ENCODE results near the gene EBLN1. TPM values are rescaled to one million over a fixed set of nuclear protein-coding genes. Genes with fewer than 3 reads are reported as not detected.

The EBLN1 gene
- polyA plus RNA-seq = not detected
- long read RNA-seq, donor 1 = 0 reads
- long read RNA-seq, donor 2 = 0 reads
- long read RNA-seq, donor 3 = 0 reads
- long read RNA-seq, donor 4 = 0 reads
- long read RNA-seq, donor 5 = 0 reads
- long read RNA-seq, donor 6 = 0 reads
- long read RNA-seq, donor 7 = 0 reads
- long read RNA-seq, donor 8 = 0 reads
- long read RNA-seq, donor 9 = 0 reads
- long read RNA-seq, donor 10 = 0 reads

GRCh38 chr10:22217842-22218241, at the start of gene EBLN1:
EBLN1 (minus strand) TSS chr10:22218015; CDS start chr10:22209983, 8,032 bp downstream.
- H3K36me3 ChIP-seq (ENCODE audit: control insufficient read depth in 3 of 3, insufficient read depth in 2 of 3, low read depth in 1 of 3, low read length in 3 of 3) = no peaks in the 10 kb centered on the region
- H3K27ac ChIP-seq (ENCODE audit: low read depth in 1 of 3, low read length in 2 of 3) = no peak within 1 kb of the TSS
- no peaks in the 10 kb centered on the region for H3K9me3 ChIP-seq (ENCODE audit: control insufficient read depth in 2 of 2, insufficient read depth in 1 of 2, low read depth in 1 of 2, low read length in 1 of 2)
- DNase-seq = no peak
- H3K4me3 ChIP-seq (ENCODE audit: low read depth in 1 of 3, low read length in 3 of 3) = no peak within 1 kb of the TSS
- no peak for FAIRE-seq
- no peaks in the 10 kb centered on the region for H3K4me1 ChIP-seq (ENCODE audit: control insufficient read depth in 3 of 3, insufficient read depth in 2 of 3, low read depth in 1 of 3, low read length in 2 of 3)
- 84 to 90% (median 86%) methylated on average over 7 of the region's 7 CpGs for WGBS, 3 donors
- no peaks in the 10 kb centered on the region for H3K27me3 ChIP-seq (ENCODE audit: control insufficient read depth in 3 of 3, insufficient read depth in 3 of 3, low read length in 3 of 3)

- Histone ChIP-seq H3K9me3 (ENCODE audit: control insufficient read depth in 2 of 2, insufficient read depth in 1 of 2, low read depth in 1 of 2, low read length in 1 of 2) (no peaks in the 10 kb centered on the region), H3K36me3 (ENCODE audit: control insufficient read depth in 3 of 3, insufficient read depth in 2 of 3, low read depth in 1 of 3, low read length in 3 of 3) (no peaks in the 10 kb centered on the region), H3K4me1 (ENCODE audit: control insufficient read depth in 3 of 3, insufficient read depth in 2 of 3, low read depth in 1 of 3, low read length in 2 of 3) (no peaks in the 10 kb centered on the region), H3K4me3 (ENCODE audit: low read depth in 1 of 3, low read length in 3 of 3) (no peak overlapping the region), H3K27me3 (ENCODE audit: control insufficient read depth in 3 of 3, insufficient read depth in 3 of 3, low read length in 3 of 3) (no peaks in the 10 kb centered on the region), H3K27ac (ENCODE audit: low read depth in 1 of 3, low read length in 2 of 3) (no peak overlapping the region)
- 91 to 94% (median 93%) methylated on average over 4 of the region's 4 CpGs for WGBS, 3 donors
- no peak for FAIRE-seq
- no peak for DNase-seq
Measured at GRCh38 chr10:22265839-22266537, 48.2 kb upstream of the EBLN1 start.

- no peaks in the 10 kb centered on the region for H3K9me3 ChIP-seq (ENCODE audit: control insufficient read depth in 2 of 2, insufficient read depth in 1 of 2, low read depth in 1 of 2, low read length in 1 of 2)
- DNase-seq (no peak), FAIRE-seq (no peak)
- 80 to 92% (median 81%) methylated on average over 2 of the region's 2 CpGs for WGBS, 3 donors
- H3K27me3 ChIP-seq (ENCODE audit: control insufficient read depth in 3 of 3, insufficient read depth in 3 of 3, low read length in 3 of 3) = peaks cover 0 to 11% (median 0%) of the 10 kb centered on the region in 3 donors
- no peaks in the 10 kb centered on the region for H3K4me1 ChIP-seq (ENCODE audit: control insufficient read depth in 3 of 3, insufficient read depth in 2 of 3, low read depth in 1 of 3, low read length in 2 of 3)
- H3K4me3 ChIP-seq (ENCODE audit: low read depth in 1 of 3, low read length in 3 of 3) = no peak overlapping the region
- H3K27ac ChIP-seq (ENCODE audit: low read depth in 1 of 3, low read length in 2 of 3) = no peak overlapping the region
- no peaks in the 10 kb centered on the region for H3K36me3 ChIP-seq (ENCODE audit: control insufficient read depth in 3 of 3, insufficient read depth in 2 of 3, low read depth in 1 of 3, low read length in 3 of 3)
Measured at GRCh38 chr10:22263106-22263505, 45.3 kb upstream of the EBLN1 start.

DNA sequence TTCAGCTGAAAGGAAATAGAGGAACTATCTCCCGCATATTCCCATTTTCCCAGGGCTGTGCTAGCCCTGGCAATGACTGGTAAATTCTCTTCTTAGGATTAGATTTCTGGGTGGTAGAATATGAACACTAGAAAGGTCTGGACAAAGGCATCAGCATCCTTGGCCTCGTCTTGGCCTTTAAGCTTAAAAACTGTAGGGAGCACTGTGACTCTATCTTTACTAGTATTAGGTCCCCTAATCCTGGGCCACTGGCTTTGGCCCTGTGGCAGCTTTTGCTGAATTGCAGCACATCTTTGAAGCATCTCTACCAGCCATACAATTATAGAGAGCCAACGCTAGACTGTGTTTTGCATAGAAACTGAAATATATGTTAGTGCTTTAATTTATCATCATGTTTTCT, 41.5 kb upstream of the EBLN1 start:
- Histone ChIP-seq H3K27me3 (ENCODE audit: control insufficient read depth in 3 of 3, insufficient read depth in 3 of 3, low read length in 3 of 3) (peaks cover 0 to 23% (median 0%) of the 10 kb centered on the region in 3 donors), H3K27ac (ENCODE audit: low read depth in 1 of 3, low read length in 2 of 3) (no peak overlapping the region), H3K4me3 (ENCODE audit: low read depth in 1 of 3, low read length in 3 of 3) (no peak overlapping the region), H3K36me3 (ENCODE audit: control insufficient read depth in 3 of 3, insufficient read depth in 2 of 3, low read depth in 1 of 3, low read length in 3 of 3) (no peaks in the 10 kb centered on the region), H3K4me1 (ENCODE audit: control insufficient read depth in 3 of 3, insufficient read depth in 2 of 3, low read depth in 1 of 3, low read length in 2 of 3) (no peaks in the 10 kb centered on the region), H3K9me3 (ENCODE audit: control insufficient read depth in 2 of 2, insufficient read depth in 1 of 2, low read depth in 1 of 2, low read length in 1 of 2) (no peaks in the 10 kb centered on the region)
- DNase-seq (no peak), FAIRE-seq (no peak)
- WGBS, 3 donors = 64 to 78% (median 68%) methylated on average over 3 of the region's 3 CpGs

DNA sequence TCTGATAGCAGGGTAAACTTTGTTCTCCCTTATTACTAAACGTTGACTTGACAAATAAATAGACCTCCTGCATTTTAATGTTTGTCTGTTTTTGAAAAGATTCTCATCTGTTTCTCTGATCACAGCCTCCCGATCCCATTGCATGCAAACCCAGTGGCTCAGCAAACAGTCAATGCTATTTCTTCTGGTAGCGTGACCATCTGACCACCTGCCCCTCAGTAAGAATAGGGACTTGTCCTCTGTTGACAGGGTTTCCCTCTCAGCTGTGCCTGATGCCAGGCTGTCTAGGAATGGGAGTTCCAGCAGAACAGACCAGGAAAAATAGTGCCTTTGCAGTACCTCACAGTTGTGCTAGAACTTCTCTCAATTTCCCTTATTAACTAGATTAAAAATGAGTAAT, 40.7 kb upstream of the EBLN1 start:
- Histone ChIP-seq H3K4me3 (ENCODE audit: low read depth in 1 of 3, low read length in 3 of 3) (no peak overlapping the region), H3K9me3 (ENCODE audit: control insufficient read depth in 2 of 2, insufficient read depth in 1 of 2, low read depth in 1 of 2, low read length in 1 of 2) (no peaks in the 10 kb centered on the region), H3K27ac (ENCODE audit: low read depth in 1 of 3, low read length in 2 of 3) (no peak overlapping the region), H3K36me3 (ENCODE audit: control insufficient read depth in 3 of 3, insufficient read depth in 2 of 3, low read depth in 1 of 3, low read length in 3 of 3) (no peaks in the 10 kb centered on the region), H3K27me3 (ENCODE audit: control insufficient read depth in 3 of 3, insufficient read depth in 3 of 3, low read length in 3 of 3) (peaks cover 0 to 27% (median 0%) of the 10 kb centered on the region in 3 donors), H3K4me1 (ENCODE audit: control insufficient read depth in 3 of 3, insufficient read depth in 2 of 3, low read depth in 1 of 3, low read length in 2 of 3) (no peaks in the 10 kb centered on the region)
- no peak for FAIRE-seq
- no peak for DNase-seq
- 60 to 75% (median 60%) methylated on average over 3 of the region's 3 CpGs for WGBS, 3 donors

DNA sequence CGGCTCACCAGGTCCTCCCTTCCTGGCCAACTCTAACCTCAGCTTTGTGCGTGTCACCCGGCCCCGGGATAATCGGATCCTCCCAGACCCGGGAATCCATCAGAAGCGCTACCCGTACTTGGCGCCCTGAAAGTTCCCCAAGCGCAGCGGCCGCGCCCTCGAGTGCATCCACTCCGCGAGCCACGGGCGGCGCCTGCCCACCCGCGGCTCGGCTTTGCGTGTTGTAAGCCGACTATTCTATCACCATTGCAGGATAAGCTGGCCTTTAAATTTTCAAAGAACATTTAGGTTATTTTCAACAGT, 35.7 kb upstream of the EBLN1 start:
- Histone ChIP-seq H3K27me3 (ENCODE audit: control insufficient read depth in 3 of 3, insufficient read depth in 3 of 3, low read length in 3 of 3) (peaks cover 0 to 51% (median 0%) of the 10 kb centered on the region in 3 donors), H3K36me3 (ENCODE audit: control insufficient read depth in 3 of 3, insufficient read depth in 2 of 3, low read depth in 1 of 3, low read length in 3 of 3) (no peaks in the 10 kb centered on the region), H3K4me1 (ENCODE audit: control insufficient read depth in 3 of 3, insufficient read depth in 2 of 3, low read depth in 1 of 3, low read length in 2 of 3) (peaks cover 0 to 5% (median 0%) of the 10 kb centered on the region in 3 donors), H3K4me3 (ENCODE audit: low read depth in 1 of 3, low read length in 3 of 3) (peak overlapping the region; percentile 60 to 80 (median 66)), H3K27ac (ENCODE audit: low read depth in 1 of 3, low read length in 2 of 3) (peak overlapping the region in 2 of 3 donors; percentile 90 to 97), H3K9me3 (ENCODE audit: control insufficient read depth in 2 of 2, insufficient read depth in 1 of 2, low read depth in 1 of 2, low read length in 1 of 2) (no peaks in the 10 kb centered on the region)
- no peak for FAIRE-seq
- peak in 1 of 2 donors; percentile 24 for DNase-seq
- 20 to 26% (median 21%) methylated on average over 24 of the region's 24 CpGs for WGBS, 3 donors

DNA sequence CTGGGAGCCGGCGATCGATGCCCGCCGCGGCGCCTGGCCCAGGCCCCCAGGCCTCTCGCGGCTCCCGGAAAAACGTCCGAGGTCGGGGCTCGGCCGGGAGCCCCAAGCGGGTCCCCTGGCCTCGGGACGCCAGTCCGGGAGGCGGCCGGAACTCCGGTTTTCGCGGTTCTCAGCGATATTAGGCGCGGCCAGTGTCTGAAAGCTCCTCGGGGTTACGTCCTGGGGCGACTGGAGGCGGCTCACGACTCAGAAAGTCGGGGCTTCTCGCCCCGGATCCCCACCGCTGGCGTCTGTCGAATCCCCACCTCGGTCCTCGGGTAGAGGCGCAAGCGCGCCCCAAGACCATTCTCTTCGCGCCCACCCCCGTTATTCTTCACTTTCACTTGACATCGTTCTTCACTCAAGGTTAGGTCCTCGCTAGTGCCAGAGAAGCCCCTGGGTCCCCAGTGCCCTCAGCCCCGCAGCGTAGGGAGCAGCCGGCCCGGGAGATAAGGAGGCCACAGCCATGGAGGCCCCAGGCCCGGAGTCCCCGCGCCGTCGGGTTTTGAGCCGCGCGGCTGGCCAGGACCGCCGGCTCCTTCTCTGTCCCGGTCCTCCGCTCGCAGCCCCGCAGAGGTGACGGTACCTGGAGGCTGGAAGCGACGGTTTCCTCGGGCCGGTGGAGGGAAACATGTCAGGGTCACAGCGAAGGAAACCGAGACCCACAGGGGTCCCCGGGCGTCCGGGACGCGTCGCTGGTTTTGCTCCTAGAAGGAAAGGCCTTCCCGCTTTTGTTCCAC, 35.2 kb upstream of the EBLN1 start:
- Histone ChIP-seq H3K9me3 (ENCODE audit: control insufficient read depth in 2 of 2, insufficient read depth in 1 of 2, low read depth in 1 of 2, low read length in 1 of 2) (no peaks in the 10 kb centered on the region), H3K36me3 (ENCODE audit: control insufficient read depth in 3 of 3, insufficient read depth in 2 of 3, low read depth in 1 of 3, low read length in 3 of 3) (no peaks in the 10 kb centered on the region), H3K27ac (ENCODE audit: low read depth in 1 of 3, low read length in 2 of 3) (peak overlapping the region; percentile 84 to 97 (median 90)), H3K27me3 (ENCODE audit: control insufficient read depth in 3 of 3, insufficient read depth in 3 of 3, low read length in 3 of 3) (peaks cover 0 to 46% (median 0%) of the 10 kb centered on the region in 3 donors), H3K4me1 (ENCODE audit: control insufficient read depth in 3 of 3, insufficient read depth in 2 of 3, low read depth in 1 of 3, low read length in 2 of 3) (peaks cover 0 to 5% (median 0%) of the 10 kb centered on the region in 3 donors), H3K4me3 (ENCODE audit: low read depth in 1 of 3, low read length in 3 of 3) (peak overlapping the region; percentile 60 to 80 (median 66))
- 4 to 6% (median 5%) methylated on average over 73 to 80 of the region's 80 CpGs for WGBS, 3 donors
- DNase-seq (peak; percentile 26 to 52), FAIRE-seq (no peak)

GRCh38 chr10:22252224-22252800, 34.5 kb upstream of the EBLN1 start:
- 1% methylated on average over 32 to 52 of the region's 52 CpGs for WGBS, 3 donors
- no peak for FAIRE-seq
- peaks cover 0 to 46% (median 0%) of the 10 kb centered on the region in 3 donors for H3K27me3 ChIP-seq (ENCODE audit: control insufficient read depth in 3 of 3, insufficient read depth in 3 of 3, low read length in 3 of 3)

More at GRCh38 chr10:22252224-22252800, 34.5 kb upstream of the EBLN1 start:
- DNase-seq = peak in 1 of 2 donors; percentile 14
- H3K36me3 ChIP-seq (ENCODE audit: control insufficient read depth in 3 of 3, insufficient read depth in 2 of 3, low read depth in 1 of 3, low read length in 3 of 3) = no peaks in the 10 kb centered on the region
- H3K27ac ChIP-seq (ENCODE audit: low read depth in 1 of 3, low read length in 2 of 3) = peak overlapping the region; percentile 84 to 97 (median 90)
- no peaks in the 10 kb centered on the region for H3K9me3 ChIP-seq (ENCODE audit: control insufficient read depth in 2 of 2, insufficient read depth in 1 of 2, low read depth in 1 of 2, low read length in 1 of 2)
- peak overlapping the region; percentile 60 to 80 (median 66) for H3K4me3 ChIP-seq (ENCODE audit: low read depth in 1 of 3, low read length in 3 of 3)
- peaks cover 0 to 5% (median 0%) of the 10 kb centered on the region in 3 donors for H3K4me1 ChIP-seq (ENCODE audit: control insufficient read depth in 3 of 3, insufficient read depth in 2 of 3, low read depth in 1 of 3, low read length in 2 of 3)

All from small intestine (tissue), 16 donors.